Fibroblast of villous mesenchyme (primary cell): ENCODE data around the gene BICD1. TPM values are rescaled to one million over a fixed set of nuclear protein-coding genes. Genes with fewer than 3 reads are reported as not detected.
A peak's percentile ranks its signal among the peaks of the same experiment; 100 is the strongest.
"Not testable (repeated sequence)": the region's sequence is repeated elsewhere in the genome, so short reads cannot be mapped to it uniquely, and the experiment has no call there.

Experiments
- DNase-seq: peaks from one replicate; pipeline ENCODE4 v3.0.0-alpha.2; 2010; ENCODE audit warnings: low read depth
- H3K4me3 ChIP-seq: 2 replicates; pipeline ENCODE4 v1.5.1; 2011; ENCODE audit warnings: low read depth, mild to moderate bottlenecking, low read length
- CTCF ChIP-seq: IDR thresholded peaks from 2 replicates; pipeline ENCODE4 v1.5.1; 2012; ENCODE audit warnings: low read depth, mild to moderate bottlenecking, low read length; ENCODE audit not compliant: insufficient read depth
- total RNA-seq: library from RNA; depleted of rRNA; stranded (reverse); fragments of >200 nt; gene quantifications from 2 replicates; pipeline ENCODE4 v1.2.3, GENCODE V29; 2012

Gene BICD1
- total RNA-seq, 1 donor, result 24.6 TPM

DNA sequence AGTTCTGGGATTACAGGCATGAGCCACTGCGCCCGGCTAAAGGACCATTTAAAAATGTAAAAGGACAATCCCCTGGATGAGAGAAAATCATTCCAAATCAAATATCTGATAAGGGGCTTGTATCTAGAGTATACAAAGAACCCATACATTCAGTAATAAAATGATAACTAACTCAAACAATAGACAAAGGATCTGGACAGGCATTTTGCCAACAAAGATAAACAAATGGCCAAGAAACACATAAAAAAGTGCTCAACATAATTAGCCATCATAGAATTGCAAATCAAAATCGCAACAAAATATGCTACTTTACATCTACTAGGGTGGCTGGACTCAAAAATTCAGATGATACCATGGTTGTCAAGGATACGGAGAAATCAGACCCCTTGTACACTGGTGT is 8.5 kb upstream of the BICD1 start:
- no peak overlapping the region for H3K4me3 ChIP-seq
- TF ChIP-seq CTCF, result no peak
- DNase-seq, result no peak

- H3K4me3 ChIP-seq, result not testable (repeated sequence)
Measured at GRCh38 chr12:32099275-32099674, 7.4 kb upstream of the BICD1 start.

GRCh38 chr12:32100361-32100760 is 6.3 kb upstream of the BICD1 start:
- no peak for DNase-seq
- TF ChIP-seq CTCF, result no peak
- no peak overlapping the region for H3K4me3 ChIP-seq

More at GRCh38 chr12:32099275-32099674, 7.4 kb upstream of the BICD1 start:
- DNase-seq, result not testable (repeated sequence)

- no peak for DNase-seq
- TF ChIP-seq CTCF, result no peak
- H3K4me3 ChIP-seq, result no peak overlapping the region
Measured at GRCh38 chr12:32100888-32101287, 5.8 kb upstream of the BICD1 start.

GRCh38 chr12:32102234-32102633 is 4.4 kb upstream of the BICD1 start:
- TF ChIP-seq CTCF, result no peak
- DNase-seq, result no peak
- H3K4me3 ChIP-seq, result no peak overlapping the region

DNA sequence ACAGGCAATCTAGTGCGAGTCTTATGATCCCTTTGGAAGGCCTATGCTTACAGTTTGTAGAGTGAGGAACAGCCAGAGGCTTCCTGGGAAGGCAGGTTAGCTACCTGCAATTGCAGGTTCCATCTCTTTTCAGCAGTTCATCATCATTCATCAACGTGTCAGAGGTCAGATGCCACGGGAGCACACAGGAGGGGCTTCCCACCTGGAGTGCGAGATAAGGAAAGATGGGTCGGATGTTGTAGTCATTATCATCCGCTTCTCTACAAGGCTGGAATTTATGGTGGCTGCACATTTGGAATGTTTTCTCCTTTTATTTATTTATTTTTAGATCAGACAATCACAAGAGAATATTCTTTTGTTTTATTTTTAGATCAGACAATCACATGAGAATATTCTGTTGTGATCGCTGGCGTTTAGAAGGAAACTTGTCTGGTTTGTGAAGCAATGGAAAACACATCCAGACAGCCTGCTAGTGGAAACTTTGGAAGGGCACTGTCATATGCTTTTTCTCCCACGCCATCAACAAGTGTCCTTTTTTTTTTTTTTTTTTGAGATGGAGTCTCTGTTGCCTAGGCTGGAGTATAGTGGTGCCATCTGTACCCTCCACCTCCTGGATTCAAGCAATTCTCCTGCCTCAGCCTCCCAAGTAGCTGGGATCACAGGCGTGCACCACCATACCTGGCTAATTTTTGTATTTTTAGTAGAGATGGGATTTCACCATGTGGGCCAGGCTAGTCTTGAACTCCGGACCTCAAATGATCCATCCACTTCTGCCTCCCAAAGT is 1.9 kb upstream of the BICD1 start:
- DNase-seq, result no peak
- H3K4me3 ChIP-seq, result no peak overlapping the region
- TF ChIP-seq CTCF, result no peak

DNA sequence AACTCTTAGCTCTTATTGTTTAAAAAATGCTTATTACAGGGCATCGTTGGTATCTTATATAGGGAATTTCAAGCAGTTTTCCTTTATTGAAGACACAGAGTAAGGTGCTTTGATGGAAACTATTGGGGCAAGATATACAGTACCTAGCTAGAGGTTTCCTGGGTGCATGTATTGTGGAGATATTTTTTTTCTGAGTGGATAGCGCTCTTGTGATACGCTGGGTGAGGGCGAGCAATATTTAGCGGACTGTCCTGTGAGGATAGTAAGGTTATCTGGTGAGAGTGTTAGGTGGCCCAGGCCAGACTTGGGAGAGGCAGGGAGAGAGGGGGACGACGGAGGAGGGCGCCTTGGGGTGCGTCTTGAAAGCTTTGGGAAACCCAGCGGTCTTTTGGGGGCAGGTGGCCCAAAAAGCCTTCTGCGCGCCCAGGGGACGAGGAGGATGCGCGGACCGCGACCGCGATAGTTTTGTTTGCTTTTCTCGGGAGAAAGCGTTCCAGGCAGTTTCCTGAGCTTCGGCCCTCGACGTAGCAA is 596 bp upstream of the BICD1 start:
- DNase-seq, result no peak
- H3K4me3 ChIP-seq, result peak overlapping the region; percentile 94
- no peak for TF ChIP-seq CTCF
